ENCODE measurements around the gene ZPBP.

The ZPBP gene

GRCh38 chr7:49927631-49928030, 165.4 kb downstream of the ZPBP start:
- H3K27me3 ChIP-seq (ENCODE audit: insufficient read depth, poor library complexity, severe bottlenecking) = no peaks in the 10 kb centered on the region
- H3K27ac ChIP-seq (replicated peaks) = no peak overlapping the region
- H3K4me3 ChIP-seq (replicated peaks; ENCODE audit: insufficient read depth, low read length) = no peak overlapping the region
- DNase-seq (ENCODE audit: low read depth in 1 of 2, low spot score in 1 of 2) = no peak
- TF ChIP-seq CTCF (IDR thresholded peaks at IDR 0.05; ENCODE audit: insufficient read depth, low read length) (no peak), GABPA (IDR thresholded peaks at IDR 0.05; ENCODE audit: low read depth) (no peak), POLR2AphosphoS5 (IDR thresholded peaks at IDR 0.05; ENCODE audit: low read depth) (no peak), SPI1 (IDR thresholded peaks at IDR 0.05; ENCODE audit: borderline replicate concordance, low read depth) (no peak), REST (IDR thresholded peaks at IDR 0.05; ENCODE audit: insufficient replicate concordance, low read depth) (no peak)

- Histone ChIP-seq H3K4me3 (replicated peaks; ENCODE audit: insufficient read depth, low read length) (no peak overlapping the region), H3K27me3 (ENCODE audit: insufficient read depth, poor library complexity, severe bottlenecking) (no peaks in the 10 kb centered on the region), H3K27ac (replicated peaks) (no peak overlapping the region)
- DNase-seq (ENCODE audit: low read depth in 1 of 2, low spot score in 1 of 2) = no peak
- TF ChIP-seq GABPA (IDR thresholded peaks at IDR 0.05; ENCODE audit: low read depth) (no peak), REST (IDR thresholded peaks at IDR 0.05; ENCODE audit: insufficient replicate concordance, low read depth) (no peak), SPI1 (IDR thresholded peaks at IDR 0.05; ENCODE audit: borderline replicate concordance, low read depth) (no peak), CTCF (IDR thresholded peaks at IDR 0.05; ENCODE audit: insufficient read depth, low read length) (no peak), POLR2AphosphoS5 (IDR thresholded peaks at IDR 0.05; ENCODE audit: low read depth) (no peak)
These were observed 166.3 kb downstream of the ZPBP start for GRCh38 chr7:49926720-49927119.

- Histone ChIP-seq H3K27me3 (ENCODE audit: insufficient read depth, poor library complexity, severe bottlenecking) (no peaks in the 10 kb centered on the region), H3K27ac (replicated peaks) (no peak overlapping the region), H3K4me3 (replicated peaks; ENCODE audit: insufficient read depth, low read length) (no peak overlapping the region)
- DNase-seq (ENCODE audit: low read depth in 1 of 2, low spot score in 1 of 2) = no peak
- TF ChIP-seq SPI1 (IDR thresholded peaks at IDR 0.05; ENCODE audit: borderline replicate concordance, low read depth) (no peak), CTCF (IDR thresholded peaks at IDR 0.05; ENCODE audit: insufficient read depth, low read length) (no peak), REST (IDR thresholded peaks at IDR 0.05; ENCODE audit: insufficient replicate concordance, low read depth) (no peak), POLR2AphosphoS5 (IDR thresholded peaks at IDR 0.05; ENCODE audit: low read depth) (no peak), GABPA (IDR thresholded peaks at IDR 0.05; ENCODE audit: low read depth) (no peak)
These were observed 181.1 kb downstream of the ZPBP start for GRCh38 chr7:49911909-49912308.

All from HL-60 (cell line).